ENCODE results near the gene PSORS1C2.

PSORS1C2 gene

GRCh38 chr6:31113861-31114540 is 24.9 kb downstream of the PSORS1C2 start:
- DNase-seq (ENCODE audit: low read depth), result no peak

DNA sequence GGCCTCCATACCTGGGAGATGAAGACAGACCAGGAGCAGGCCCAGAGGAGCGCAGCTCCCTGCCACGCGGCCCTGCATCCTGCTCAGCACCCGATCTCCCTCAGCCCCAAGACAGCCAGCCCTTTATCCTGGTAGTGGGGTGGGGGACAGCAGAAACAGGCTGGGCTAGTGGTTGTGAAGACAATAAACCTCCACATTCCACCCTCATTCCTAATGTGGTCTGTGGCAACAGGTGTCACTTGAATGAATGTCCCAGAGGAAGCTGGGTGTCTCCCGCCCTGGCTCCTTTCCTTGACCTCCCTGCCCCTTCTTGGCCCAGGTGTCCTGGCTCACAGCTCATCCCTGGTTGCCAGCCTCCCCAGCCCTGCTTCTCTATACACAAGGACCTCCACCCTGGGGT is 26.4 kb downstream of the PSORS1C2 start, which contains the start of gene C6orf15:
TSS of gene C6orf15 (minus strand) at position 98 of the 400 bp plus-strand sequence. CDS start at position 78, 20 bp downstream.
- no peak for DNase-seq (ENCODE audit: low read depth)

- no peak for DNase-seq (ENCODE audit: low read depth)
Observed at GRCh38 chr6:31111712-31112111, 27.2 kb downstream of the PSORS1C2 start.

DNA sequence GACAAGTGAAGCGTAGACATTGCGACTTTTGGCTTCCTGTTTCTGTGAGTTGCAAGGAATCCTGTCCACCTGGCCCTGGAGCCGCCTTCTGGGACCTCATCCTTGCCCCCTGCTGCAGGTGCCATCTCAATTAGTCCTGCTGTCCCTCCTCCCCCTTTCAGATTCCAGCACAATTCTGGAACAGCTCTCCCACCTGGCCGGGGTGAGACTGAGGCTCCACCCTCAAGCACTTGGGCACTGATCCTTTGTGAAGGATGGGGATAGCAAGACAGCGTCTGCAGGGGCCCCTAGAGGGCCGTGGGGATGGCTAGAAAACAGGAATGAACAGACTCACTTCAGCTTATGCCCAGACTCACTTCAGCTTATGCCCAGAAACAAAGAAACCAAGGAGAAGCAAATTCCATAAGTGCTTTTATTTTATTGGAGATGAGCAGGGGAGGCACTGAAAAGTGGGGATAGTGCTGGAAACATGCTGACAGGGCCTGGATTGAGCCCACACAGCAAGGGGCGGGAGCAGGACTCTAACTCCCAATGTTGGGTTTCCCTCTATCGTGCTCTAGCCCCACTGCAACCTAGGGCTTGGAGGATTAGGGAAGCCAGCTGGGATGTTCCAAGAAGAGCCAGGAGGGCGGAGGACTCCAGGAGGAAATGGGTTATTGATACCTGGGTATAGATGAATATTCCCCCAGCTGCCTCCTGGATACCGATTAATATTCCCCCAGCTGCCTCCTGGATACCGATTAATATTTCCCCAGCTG is 27.9 kb downstream of the PSORS1C2 start:
- no peak for DNase-seq (ENCODE audit: low read depth)

DNA sequence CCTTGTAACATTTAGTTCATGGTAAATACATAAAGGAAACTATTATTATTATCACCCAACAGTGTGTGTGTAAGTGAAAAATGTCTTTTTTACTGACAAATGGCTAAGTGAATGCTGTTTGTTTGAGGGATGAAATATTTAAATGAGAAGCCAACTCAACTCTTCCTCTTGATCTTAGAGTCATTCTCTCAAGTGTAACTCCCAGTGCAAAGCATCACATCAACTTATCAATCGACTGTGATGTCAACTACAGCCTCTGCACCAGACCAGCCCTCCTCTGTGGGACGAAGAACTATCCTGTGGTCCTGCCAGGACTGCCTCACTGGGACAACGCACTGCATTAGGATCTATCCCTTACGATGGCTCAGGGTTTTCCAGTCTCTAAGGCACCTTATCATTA is 31.8 kb downstream of the PSORS1C2 start:
- DNase-seq (ENCODE audit: low read depth), result no peak

GRCh38 chr6:31103136-31103535 is 35.7 kb downstream of the PSORS1C2 start:
- DNase-seq (ENCODE audit: low read depth), result no peak

- no peak for DNase-seq (ENCODE audit: low read depth)
Observed at GRCh38 chr6:31098449-31098938, 40.4 kb downstream of the PSORS1C2 start.

GRCh38 chr6:31096656-31097055 is 42.2 kb downstream of the PSORS1C2 start:
- no peak for DNase-seq (ENCODE audit: low read depth)

GRCh38 chr6:31096215-31096614 is 42.7 kb downstream of the PSORS1C2 start:
- DNase-seq (ENCODE audit: low read depth), result no peak

DNA sequence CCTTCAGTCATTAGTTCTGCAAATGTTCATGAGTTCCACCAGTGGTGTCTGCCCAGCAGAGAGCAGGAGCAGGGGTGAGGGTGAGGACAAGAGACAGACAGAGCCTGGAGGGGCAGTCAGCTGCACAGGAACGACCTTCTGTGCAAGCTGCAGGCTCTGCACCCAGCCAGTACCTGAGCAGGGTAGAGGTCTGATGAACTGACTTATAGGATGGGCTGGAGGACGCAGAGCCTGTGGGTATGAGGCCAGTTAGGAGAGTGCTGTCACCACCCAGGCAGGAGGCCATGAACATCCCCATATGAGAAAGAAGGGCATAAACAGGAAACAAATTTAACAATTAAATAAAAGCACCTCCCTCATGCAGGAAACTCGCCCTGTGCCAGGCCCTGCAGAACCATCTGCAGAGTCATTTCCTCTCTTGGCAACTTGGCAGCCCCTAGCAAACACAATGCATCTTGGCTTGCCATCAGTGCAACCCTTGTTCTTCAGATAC is 44.4 kb downstream of the PSORS1C2 start:
- peak; percentile 4 for DNase-seq (ENCODE audit: low read depth)

DNA sequence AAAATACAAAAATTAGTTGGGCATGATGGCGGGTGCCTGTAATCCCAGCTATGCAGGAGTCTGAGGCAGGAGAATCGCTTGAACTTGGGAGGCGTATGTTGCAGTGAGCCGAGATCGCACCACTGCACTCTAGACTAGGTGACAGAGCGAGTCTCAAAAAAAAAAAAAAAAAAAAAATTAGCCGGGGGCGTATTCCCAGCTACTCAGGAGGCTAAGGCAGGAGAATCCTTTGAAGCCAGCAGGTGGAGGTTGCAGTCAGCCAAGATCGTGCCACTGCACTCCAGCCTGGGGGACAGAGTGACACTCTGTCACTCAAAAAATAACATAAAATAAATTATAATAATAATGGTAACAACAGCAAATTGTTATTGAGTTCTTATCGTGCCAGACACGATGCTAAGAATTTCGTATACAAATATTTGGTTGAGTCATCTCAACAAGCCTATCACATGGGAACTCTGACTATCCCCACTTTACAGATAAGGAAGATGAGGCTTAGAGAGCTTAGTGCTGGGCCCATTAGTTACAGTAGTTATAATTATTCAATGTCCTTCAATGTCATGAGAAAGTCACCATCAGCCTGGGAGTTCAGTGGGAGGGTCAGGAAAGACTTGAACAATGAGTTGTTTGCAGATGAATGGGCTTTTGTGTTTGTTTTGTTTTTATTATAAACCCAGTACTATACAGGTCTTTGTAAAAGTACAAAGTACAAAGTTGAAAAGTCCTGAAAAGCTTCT is 45.9 kb downstream of the PSORS1C2 start:
- DNase-seq (ENCODE audit: low read depth), result no peak

- DNase-seq (ENCODE audit: low read depth), result no peak
Observed at GRCh38 chr6:31092238-31092637, 46.6 kb downstream of the PSORS1C2 start.

GRCh38 chr6:31091680-31092079 is 47.2 kb downstream of the PSORS1C2 start:
- DNase-seq (ENCODE audit: low read depth), result no peak

DNA sequence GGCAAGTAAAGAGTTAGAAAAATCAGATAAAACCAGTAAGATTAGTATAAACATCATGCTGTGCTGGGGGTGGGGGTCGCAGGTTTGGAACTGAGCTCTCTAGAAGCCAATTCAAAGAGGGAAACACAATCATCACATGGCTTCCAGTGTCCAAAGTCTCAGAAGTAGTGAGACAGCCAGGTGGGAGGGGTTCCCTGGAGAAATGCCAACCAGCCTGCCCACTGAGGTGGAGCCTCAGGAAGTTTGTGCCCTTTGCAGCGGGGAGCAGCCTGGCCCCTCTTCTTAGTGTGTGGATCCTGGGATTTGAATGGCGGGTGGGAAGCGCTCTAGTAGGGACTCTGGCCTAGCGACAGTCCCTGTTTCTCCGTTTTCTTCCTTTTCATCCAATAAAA is 47.9 kb downstream of the PSORS1C2 start:
- no peak for DNase-seq (ENCODE audit: low read depth)

DNA sequence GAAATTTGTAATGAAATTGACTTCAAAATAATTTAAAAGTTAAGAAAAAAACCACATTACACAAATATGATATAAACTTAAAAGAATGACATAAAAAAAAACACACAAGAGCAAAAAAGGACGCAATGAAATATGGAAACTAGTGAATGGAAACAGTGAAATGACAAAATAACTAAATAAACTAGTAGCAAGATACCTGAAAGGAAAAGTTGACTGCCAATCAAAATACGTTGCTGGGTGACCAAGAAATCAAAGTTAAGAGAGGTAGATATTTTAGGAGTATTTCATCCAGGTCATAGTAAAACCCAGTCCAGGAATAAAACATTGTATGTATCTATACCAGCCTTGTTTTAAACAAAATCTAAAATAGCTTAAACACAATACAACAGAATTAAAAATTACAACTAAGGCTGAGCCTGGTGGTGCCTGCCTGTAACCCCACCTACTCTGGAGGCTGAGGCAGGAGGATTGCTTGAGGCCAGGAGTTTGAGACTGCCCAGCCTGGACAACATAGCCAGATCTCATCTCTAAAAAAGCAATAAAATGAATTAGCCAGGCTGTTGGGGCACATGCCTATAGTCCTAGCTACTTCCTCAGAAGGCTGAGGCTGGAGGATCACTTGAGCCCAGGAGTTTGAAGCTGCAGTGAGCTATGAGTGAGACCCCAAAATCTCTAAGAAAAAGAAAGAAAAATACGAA is 48.4 kb downstream of the PSORS1C2 start:
- DNase-seq (ENCODE audit: low read depth), result no peak

Measured in stimulated activated CD8-positive, alpha-beta memory T cell treated with anti-CD3 and anti-CD28 coated beads, Interleukin-7, amount 100 ng/mL, for 24 hours (primary cell).